ENCODE results near the gene RELN. TPM values are rescaled to one million over a fixed set of nuclear protein-coding genes. Genes with fewer than 3 reads are reported as not detected.

The RELN gene
- total RNA-seq, 1 experiment from 2014 or later: 8.0 TPM

DNA sequence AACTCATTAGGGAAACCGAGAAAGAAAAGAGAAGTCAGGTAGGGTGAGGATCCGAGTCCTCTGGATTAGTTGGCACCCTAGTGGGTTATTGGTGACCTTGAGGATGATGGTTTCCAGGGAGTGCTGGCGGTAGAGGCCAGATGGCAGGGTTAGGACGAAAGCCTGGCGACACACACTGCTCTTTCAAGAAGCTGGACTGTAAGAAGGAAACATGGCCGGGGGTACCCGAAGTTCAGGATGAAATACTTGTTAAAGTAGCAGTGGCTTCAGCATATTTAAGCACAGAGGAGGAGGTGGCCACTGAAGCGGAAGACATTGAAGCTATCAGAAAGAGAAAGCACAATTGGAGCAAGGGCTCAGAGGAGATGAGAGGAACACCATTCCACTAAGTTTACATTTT is 224.6 kb downstream of the RELN start:
- Histone ChIP-seq H2AFZ (ENCODE audit: low read length) (no peak overlapping the region), H3K36me3 (ENCODE audit: low read depth, low read length) (no peaks in the 10 kb centered on the region), H4K20me1 (ENCODE audit: low read length) (no peaks in the 10 kb centered on the region), H3K27ac (ENCODE audit: low read length) (no peak overlapping the region), H3K9me2 (replicated peaks; ENCODE audit: low read length) (no peaks in the 10 kb centered on the region), H3K79me2 (ENCODE audit: low read length) (no peaks in the 10 kb centered on the region), H3K4me2 (ENCODE audit: low read length) (no peak overlapping the region), H3F3A (ENCODE audit: low read length, unreplicated experiment) (no peaks in the 10 kb centered on the region), H3K9ac (ENCODE audit: low read length) (no peak overlapping the region), H3K4me1 (ENCODE audit: insufficient read depth, low read length) (peaks cover 9% of the 10 kb centered on the region), H3K4me3 (ENCODE audit: low read length) (no peak overlapping the region), H3K9me3 (ENCODE audit: low read length) (no peaks in the 10 kb centered on the region), H3K27me3 (ENCODE audit: low read length) (no peaks in the 10 kb centered on the region)
- CTCF ChIA-PET: no interaction called here
- BruUV-seq (replicated peaks): no TSS peak
- ATAC-seq (no peak), DNase-seq (no peak)
- POLR2A ChIA-PET (ENCODE audit: unreplicated experiment): no interaction called here
- TF ChIP-seq EZH2 (IDR thresholded peaks at IDR 0.05; ENCODE audit: low read length, unreplicated experiment) (no peak), EZH2phosphoT487 (IDR thresholded peaks at IDR 0.05; ENCODE audit: borderline replicate concordance, low read length) (no peak), CTCF (conservative IDR thresholded peaks at IDR 0.05; ENCODE audit: low read depth, low read length) (no peak)
- intact Hi-C loops (cut with micrococcal nuclease): no loop called here

DNA sequence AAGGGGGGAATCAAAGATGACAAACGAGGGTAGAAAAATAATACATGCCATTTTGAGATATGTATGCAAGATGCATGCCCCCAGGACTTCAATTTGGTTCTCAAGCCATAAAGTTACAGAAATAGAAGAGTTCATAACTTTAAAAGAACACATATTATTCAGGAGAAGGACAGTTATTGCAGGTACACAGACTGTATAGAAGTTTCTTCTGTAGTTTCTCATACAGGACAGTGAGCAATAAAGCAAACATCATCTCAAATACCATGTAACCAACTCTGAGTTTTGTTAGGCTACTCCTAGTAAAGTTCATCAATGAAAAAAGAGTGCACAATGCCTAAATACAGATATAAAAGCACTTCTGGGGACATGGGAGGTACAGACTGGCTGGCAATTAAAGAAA is 226.6 kb downstream of the RELN start:
- TF ChIP-seq EZH2phosphoT487 (IDR thresholded peaks at IDR 0.05; ENCODE audit: borderline replicate concordance, low read length) (no peak), EZH2 (IDR thresholded peaks at IDR 0.05; ENCODE audit: low read length, unreplicated experiment) (no peak), CTCF (conservative IDR thresholded peaks at IDR 0.05; ENCODE audit: low read depth, low read length) (no peak)
- BruUV-seq (replicated peaks): no TSS peak
- Histone ChIP-seq H2AFZ (ENCODE audit: low read length) (no peak overlapping the region), H3K4me3 (ENCODE audit: low read length) (no peak overlapping the region), H3F3A (ENCODE audit: low read length, unreplicated experiment) (no peaks in the 10 kb centered on the region), H3K27ac (ENCODE audit: low read length) (no peak overlapping the region), H4K20me1 (ENCODE audit: low read length) (no peaks in the 10 kb centered on the region), H3K4me1 (ENCODE audit: insufficient read depth, low read length) (peaks cover 9% of the 10 kb centered on the region), H3K9ac (ENCODE audit: low read length) (no peak overlapping the region), H3K4me2 (ENCODE audit: low read length) (no peak overlapping the region), H3K27me3 (ENCODE audit: low read length) (no peaks in the 10 kb centered on the region), H3K36me3 (ENCODE audit: low read depth, low read length) (no peaks in the 10 kb centered on the region), H3K9me3 (ENCODE audit: low read length) (no peaks in the 10 kb centered on the region), H3K9me2 (replicated peaks; ENCODE audit: low read length) (no peaks in the 10 kb centered on the region), H3K79me2 (ENCODE audit: low read length) (no peaks in the 10 kb centered on the region)
- DNase-seq (peak; percentile 17), ATAC-seq (peak; percentile 99)
- ChIA-PET POLR2A (ENCODE audit: unreplicated experiment) (no interaction called here), CTCF (no interaction called here)
- intact Hi-C loops (cut with micrococcal nuclease): no loop called here

GRCh38 chr7:103762065-103762760 is 227.2 kb downstream of the RELN start:
- H3K9ac ChIP-seq (ENCODE audit: low read length): no peak overlapping the region
- DNase-seq: no peak
- H3K27ac ChIP-seq (ENCODE audit: low read length): no peak overlapping the region
- no peak overlapping the region for H2AFZ ChIP-seq (ENCODE audit: low read length)
- POLR2A ChIA-PET (ENCODE audit: unreplicated experiment): no interaction called here
- BruUV-seq (replicated peaks): no TSS peak
- TF ChIP-seq CTCF (conservative IDR thresholded peaks at IDR 0.05; ENCODE audit: low read depth, low read length) (no peak), EZH2phosphoT487 (IDR thresholded peaks at IDR 0.05; ENCODE audit: borderline replicate concordance, low read length) (no peak), EZH2 (IDR thresholded peaks at IDR 0.05; ENCODE audit: low read length, unreplicated experiment) (no peak)
- peaks cover 9% of the 10 kb centered on the region for H3K4me1 ChIP-seq (ENCODE audit: insufficient read depth, low read length)
- no peaks in the 10 kb centered on the region for H3K79me2 ChIP-seq (ENCODE audit: low read length)
- no peaks in the 10 kb centered on the region for H4K20me1 ChIP-seq (ENCODE audit: low read length)
- no peak for ATAC-seq
- no peak overlapping the region for H3K4me2 ChIP-seq (ENCODE audit: low read length)
- no peak overlapping the region for H3K4me3 ChIP-seq (ENCODE audit: low read length)
- no peaks in the 10 kb centered on the region for H3K9me2 ChIP-seq (replicated peaks; ENCODE audit: low read length)
- intact Hi-C loops (cut with micrococcal nuclease): no loop called here
- no peaks in the 10 kb centered on the region for H3K9me3 ChIP-seq (ENCODE audit: low read length)
- H3F3A ChIP-seq (ENCODE audit: low read length, unreplicated experiment): no peaks in the 10 kb centered on the region
- CTCF ChIA-PET: no interaction called here
- no peaks in the 10 kb centered on the region for H3K36me3 ChIP-seq (ENCODE audit: low read depth, low read length)
- H3K27me3 ChIP-seq (ENCODE audit: low read length): no peaks in the 10 kb centered on the region
